Urothelium cell line (cell line): ENCODE data around the gene LARGE1.
"Not testable (repeated sequence)": the region's sequence is repeated elsewhere in the genome, so short reads cannot be mapped to it uniquely, and the experiment has no call there.

Source experiments
- DNase-seq: peaks from one replicate; pipeline ENCODE4 v3.0.0; 2011; ENCODE audit warnings: low spot score, mixed read lengths
- FAIRE-seq: peaks from 2 replicates; lab custom pipeline; 2011; peaks lifted over from hg19 to GRCh38; lab: Jason Lieb, UNC

Gene LARGE1

DNA sequence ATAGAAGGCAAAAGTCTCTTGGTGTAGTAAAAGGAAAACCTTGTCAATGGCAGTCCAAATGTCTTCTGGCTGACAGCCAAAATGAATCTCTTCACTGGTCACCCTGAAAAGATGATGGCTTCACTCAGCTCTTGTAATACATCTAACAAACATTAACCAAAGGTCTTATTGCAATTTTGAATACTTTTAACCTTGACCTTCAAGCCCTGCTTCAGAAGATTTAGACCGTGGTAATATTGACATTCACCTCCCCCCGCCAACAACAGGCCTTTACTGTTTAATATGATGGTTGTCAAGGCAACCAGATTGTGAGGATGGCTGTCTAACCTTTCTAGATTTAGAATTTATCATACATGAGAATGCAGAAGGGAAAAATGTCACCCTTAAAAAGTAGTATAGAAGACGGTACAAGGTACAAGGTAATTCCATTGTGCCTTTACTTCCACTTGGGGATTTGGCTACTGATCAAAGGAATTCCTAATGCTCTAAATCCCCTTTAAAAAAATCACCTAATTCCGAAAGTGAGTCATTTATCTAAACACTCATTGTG is 342.3 kb downstream of the LARGE1 start:
- DNase-seq (peak; percentile 11), FAIRE-seq (no peak)

GRCh38 chr22:33576205-33576604 is 344.1 kb downstream of the LARGE1 start:
- FAIRE-seq (no peak), DNase-seq (no peak)

GRCh38 chr22:33575771-33576170 is 344.5 kb downstream of the LARGE1 start:
- no peak for DNase-seq
- FAIRE-seq, result no peak

- no peak for FAIRE-seq
- DNase-seq, result no peak
Measured at GRCh38 chr22:33575041-33575440, 345.2 kb downstream of the LARGE1 start.

- FAIRE-seq, result no peak
Measured at GRCh38 chr22:33573479-33573878, 346.8 kb downstream of the LARGE1 start.

GRCh38 chr22:33572086-33572485 is 348.2 kb downstream of the LARGE1 start:
- DNase-seq, result no peak
- FAIRE-seq, result no peak

More at GRCh38 chr22:33573479-33573878, 346.8 kb downstream of the LARGE1 start:
- no peak for DNase-seq

DNA sequence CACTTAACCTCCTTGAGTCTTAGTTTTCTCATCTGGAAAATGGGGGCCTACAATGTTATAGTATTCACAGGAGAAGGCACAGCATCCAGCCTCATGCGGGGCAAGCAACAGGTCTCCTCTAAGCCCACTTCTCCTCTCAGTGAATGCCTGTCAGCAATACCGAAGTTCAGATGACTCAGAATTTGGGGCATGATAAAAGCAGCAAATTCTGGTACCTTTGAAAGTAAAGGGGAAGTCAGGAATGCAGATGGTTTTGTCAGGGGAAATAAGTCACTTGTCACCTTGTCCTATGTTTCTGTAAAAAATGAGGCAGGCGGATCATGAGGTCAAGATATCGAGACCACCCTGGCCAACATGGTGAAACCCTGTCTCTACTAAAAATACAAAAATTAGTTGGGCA is 350.2 kb downstream of the LARGE1 start:
- FAIRE-seq (no peak), DNase-seq (no peak)

DNA sequence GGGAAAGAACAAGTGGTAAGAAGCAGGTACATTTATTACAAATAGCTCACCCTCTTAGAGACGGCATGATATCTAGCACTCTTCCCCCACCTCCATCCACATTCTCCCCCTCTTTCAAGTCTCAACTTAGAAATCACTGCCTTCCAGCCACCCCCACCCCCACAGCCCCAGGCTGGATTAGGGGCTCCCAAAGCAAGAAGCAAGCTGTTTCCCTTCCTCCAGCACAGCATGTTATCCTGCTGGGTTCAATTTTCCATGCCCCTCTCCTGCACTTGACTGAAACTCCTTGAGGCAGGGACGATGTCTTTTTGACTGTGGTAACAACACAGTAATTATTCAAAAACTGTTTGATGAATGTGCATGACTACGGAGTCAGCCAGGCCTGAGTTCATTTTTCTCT is 350.7 kb downstream of the LARGE1 start:
- FAIRE-seq, result no peak
- DNase-seq, result no peak

DNA sequence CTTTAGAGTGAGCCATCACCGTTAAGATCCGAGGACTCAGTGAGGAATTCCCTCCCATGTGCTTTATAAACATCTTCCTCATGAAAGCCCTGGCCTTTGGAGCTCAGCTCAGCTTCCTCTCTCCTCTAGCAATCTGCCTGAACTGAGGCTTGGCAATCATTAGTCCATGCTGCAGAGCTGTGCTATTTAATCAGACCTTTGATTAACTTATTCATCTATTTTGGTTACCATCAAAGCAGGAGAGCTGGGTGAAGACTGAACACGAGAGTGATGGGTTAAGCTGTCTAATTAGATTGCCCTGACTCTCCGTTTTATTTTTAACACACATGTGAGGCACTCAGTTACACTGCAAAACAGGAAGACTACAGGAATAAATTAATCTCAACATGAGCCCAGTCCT is 351.3 kb downstream of the LARGE1 start:
- DNase-seq (no peak), FAIRE-seq (no peak)

GRCh38 chr22:33566495-33566894 is 353.8 kb downstream of the LARGE1 start:
- FAIRE-seq, DNase-seq: not testable (repeated sequence)

DNA sequence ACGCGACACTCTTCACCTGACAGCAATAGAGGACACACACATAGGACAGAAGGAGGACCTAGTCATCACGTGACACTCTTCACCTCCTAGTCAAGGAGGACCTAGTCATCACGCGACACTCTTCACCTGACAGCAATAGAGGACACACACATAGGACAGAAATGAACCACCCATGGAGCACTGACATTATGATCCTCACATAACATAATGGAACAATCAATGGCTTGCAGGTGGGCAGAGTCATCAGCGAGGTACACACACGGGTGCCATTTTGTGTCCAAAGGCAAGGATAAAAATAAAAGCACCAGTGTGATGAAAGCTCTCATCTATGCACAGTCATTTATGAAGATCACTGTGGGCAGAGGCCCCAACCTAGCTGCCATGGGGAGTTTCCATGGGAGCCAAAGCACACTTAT is 354.7 kb downstream of the LARGE1 start:
- FAIRE-seq (peak; percentile 70), DNase-seq (no peak)

- no peak for FAIRE-seq
Measured at GRCh38 chr22:33564683-33565082, 355.6 kb downstream of the LARGE1 start.

DNA sequence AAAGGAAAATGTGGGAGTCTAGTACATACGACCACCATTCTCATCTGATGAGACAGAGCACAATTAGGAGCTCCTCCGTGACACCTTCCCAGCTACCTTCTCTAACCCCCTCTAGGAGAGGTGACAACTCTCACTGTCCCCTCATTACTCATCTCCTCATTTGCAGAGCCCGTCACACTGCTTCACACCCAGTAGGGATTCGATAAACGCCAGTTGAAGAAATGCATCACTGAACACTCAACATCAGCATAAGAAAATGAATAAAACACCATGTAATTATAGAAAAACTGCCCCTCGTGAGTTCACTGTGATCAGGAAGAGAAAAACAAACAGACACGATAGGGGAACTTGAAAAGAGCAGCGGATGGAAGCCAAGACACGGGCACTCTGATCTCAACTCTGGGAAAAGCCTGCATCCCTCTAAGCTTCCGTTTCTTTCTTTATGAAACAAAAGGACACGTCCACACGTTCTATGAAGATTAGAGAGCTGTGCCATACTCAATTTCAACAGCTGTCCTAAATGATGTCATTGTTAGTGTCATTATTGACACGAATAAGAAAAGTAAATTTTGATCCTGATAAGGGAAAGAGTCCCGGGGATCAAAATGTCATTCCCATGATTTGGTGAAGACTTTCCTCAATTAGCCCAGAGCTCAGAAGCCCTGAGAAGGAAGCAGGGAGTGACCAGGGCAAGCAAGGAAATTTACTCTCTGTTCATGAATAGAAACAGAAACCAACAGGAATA is 356.9 kb downstream of the LARGE1 start:
- DNase-seq (no peak), FAIRE-seq (no peak)

More at GRCh38 chr22:33564683-33565082, 355.6 kb downstream of the LARGE1 start:
- DNase-seq, result no peak

DNA sequence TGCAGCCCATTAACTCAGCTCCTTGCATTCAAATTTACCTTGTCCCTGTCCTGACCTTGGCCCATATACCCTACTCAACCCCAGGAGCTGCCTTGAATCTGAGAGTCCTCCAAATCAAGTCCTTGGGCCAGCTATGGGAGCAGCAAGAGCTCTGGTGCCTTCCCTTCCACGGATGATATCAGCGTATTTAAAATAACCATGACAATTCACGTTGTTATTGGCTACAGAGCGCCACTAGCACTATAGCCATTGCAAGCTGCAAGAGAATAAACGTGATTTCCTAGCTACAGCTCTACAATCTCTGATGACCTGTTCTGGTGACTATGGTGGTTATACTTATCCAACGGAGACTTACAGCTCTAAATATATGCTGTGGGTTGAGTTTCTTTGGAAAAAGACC is 357.8 kb downstream of the LARGE1 start:
- DNase-seq (no peak), FAIRE-seq (no peak)

GRCh38 chr22:33561149-33561807 is 359.0 kb downstream of the LARGE1 start:
- DNase-seq (no peak), FAIRE-seq (no peak)

DNA sequence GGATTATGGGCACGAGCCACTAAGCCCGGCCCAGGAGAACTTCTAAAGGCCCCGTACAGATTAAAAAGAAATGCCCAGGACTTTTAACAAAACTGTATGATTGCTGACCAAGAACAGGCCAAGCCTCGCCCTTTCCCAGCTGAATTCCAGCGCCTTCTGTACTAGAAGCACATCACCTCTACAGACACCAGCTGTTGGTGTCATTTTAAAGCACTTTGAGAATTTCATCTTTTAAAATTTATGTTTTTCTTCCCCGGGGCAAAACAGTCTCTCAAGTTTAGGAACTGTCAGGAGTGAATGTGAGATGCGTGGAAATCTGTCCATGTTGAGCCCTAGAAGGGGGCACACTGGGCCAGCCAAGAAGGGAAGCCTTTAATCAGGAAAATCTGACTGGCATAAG is 362.4 kb downstream of the LARGE1 start:
- no peak for FAIRE-seq
- no peak for DNase-seq

- no peak for DNase-seq
- no peak for FAIRE-seq
Measured at GRCh38 chr22:33555814-33556522, 364.3 kb downstream of the LARGE1 start.

- no peak for FAIRE-seq
- no peak for DNase-seq
Measured at GRCh38 chr22:33553493-33553892, 366.8 kb downstream of the LARGE1 start.

GRCh38 chr22:33544707-33545106 is 375.6 kb downstream of the LARGE1 start:
- FAIRE-seq, result no peak
- DNase-seq, result peak; percentile 12

GRCh38 chr22:33542722-33543121 is 377.6 kb downstream of the LARGE1 start:
- DNase-seq (no peak), FAIRE-seq (no peak)

GRCh38 chr22:33542153-33542552 is 378.1 kb downstream of the LARGE1 start:
- FAIRE-seq (no peak), DNase-seq (no peak)
